HG03469 (cell line): ENCODE data around the gene RGS2.
A peak's percentile ranks its signal among the peaks of the same experiment; 100 is the strongest.

ENCODE experiments used
- ATAC-seq: cut with Tn5 transposase; IDR thresholded peaks from one replicate; pipeline ENCODE4 v1.9.1; 2021; ENCODE audit warnings: mild to moderate bottlenecking, moderate library complexity, moderate number of reproducible peaks; ENCODE audit not compliant: unreplicated experiment

The RGS2 gene

GRCh38 chr1:192795916-192796618 is 12.8 kb upstream of the RGS2 start:
- no peak for ATAC-seq

DNA sequence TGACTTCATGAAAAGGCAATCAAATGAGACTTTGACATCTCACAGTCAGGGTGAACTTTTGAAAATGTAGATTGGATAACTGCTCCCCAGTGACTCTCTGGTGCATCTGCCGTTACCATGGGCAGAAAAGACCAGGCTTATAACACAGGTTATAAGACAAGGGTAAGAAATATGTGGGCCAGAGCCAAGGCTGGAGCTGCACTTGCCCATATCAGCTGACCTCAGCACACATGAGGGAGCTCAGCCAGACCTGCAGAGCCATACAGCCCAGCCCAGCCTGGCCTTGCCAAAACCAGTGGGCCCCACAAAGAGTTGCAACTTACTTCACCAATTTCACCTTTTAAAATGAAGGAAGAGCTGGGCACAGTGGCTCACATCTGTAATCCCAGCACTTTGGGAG is 11.7 kb upstream of the RGS2 start:
- no peak for ATAC-seq

DNA sequence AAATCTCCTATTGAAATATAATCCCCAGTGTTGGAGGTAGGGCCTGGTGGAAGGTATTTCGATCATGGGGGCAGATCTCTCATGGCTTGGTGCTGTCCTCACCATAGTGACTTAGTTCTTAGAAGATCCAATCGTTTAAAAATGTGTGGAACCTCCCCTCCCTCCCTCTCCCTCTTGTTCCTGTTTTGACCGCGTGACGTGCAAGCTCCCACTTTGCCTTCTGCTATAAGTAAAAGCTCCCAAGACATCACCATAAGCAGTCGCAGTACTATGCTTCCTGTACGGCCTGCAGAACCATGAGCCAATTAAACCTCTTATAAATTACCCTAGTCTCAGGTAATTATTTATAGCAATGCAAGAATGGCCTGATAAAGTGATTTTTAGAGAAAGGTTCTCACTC is 10.9 kb upstream of the RGS2 start:
- ATAC-seq = no peak

- ATAC-seq = no peak
These were observed 7.4 kb upstream of the RGS2 start for GRCh38 chr1:192801451-192801850.

GRCh38 chr1:192802406-192802805 is 6.4 kb upstream of the RGS2 start:
- no peak for ATAC-seq

DNA sequence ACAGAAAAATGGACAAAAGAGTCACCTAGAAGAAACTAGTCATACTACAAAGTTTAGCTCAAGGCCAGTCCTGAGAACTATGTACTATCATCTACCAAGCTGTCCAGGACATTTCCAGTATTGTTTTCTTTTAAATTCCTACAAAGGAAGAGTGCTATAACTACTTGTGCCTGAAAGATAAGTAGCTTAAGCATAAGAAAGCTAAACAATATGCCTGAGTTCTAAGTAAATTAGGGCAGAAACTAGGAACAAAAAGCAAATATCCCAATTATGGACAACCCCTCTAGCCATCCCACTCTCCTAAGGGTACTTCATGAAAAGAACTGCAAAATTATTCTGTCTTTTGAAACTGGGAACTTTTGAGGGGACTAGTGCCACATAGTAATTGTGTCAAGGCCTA is 5.3 kb upstream of the RGS2 start:
- no peak for ATAC-seq

GRCh38 chr1:192805832-192806323 is 3.0 kb upstream of the RGS2 start:
- ATAC-seq = peak; percentile 28

- peak; percentile 34 for ATAC-seq
These were observed 1.4 kb upstream of the RGS2 start for GRCh38 chr1:192807211-192808162.

- no peak for ATAC-seq
These were observed 699 bp upstream of the RGS2 start for GRCh38 chr1:192808163-192808517.

GRCh38 chr1:192809307-192810252 is 741 bp downstream of the RGS2 start:
- no peak for ATAC-seq

GRCh38 chr1:192810253-192810880 is 1.5 kb downstream of the RGS2 start:
- peak; percentile 25 for ATAC-seq

DNA sequence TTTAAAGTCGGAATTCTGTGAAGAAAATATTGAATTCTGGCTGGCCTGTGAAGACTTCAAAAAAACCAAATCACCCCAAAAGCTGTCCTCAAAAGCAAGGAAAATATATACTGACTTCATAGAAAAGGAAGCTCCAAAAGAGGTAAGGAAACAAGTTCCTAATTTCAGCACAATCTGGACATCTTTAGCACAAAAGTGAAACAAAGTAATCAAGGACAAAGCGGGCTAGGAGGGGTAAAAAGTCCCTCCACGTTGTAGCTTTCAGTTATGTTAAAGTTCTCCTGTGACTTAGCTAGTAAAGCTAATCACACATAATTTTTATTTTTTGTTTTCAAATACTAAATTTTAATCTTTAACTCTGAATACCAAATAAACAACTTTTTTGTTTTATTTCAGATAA is 2.2 kb downstream of the RGS2 start:
- ATAC-seq = no peak

DNA sequence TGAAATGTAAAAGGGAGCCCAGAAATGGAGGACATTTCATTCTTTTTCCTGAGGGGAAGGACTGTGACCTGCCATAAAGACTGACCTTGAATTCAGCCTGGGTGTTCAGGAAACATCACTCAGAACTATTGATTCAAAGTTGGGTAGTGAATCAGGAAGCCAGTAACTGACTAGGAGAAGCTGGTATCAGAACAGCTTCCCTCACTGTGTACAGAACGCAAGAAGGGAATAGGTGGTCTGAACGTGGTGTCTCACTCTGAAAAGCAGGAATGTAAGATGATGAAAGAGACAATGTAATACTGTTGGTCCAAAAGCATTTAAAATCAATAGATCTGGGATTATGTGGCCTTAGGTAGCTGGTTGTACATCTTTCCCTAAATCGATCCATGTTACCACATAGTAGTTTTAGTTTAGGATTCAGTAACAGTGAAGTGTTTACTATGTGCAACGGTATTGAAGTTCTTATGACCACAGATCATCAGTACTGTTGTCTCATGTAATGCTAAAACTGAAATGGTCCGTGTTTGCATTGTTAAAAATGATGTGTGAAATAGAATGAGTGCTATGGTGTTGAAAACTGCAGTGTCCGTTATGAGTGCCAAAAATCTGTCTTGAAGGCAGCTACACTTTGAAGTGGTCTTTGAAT is 2.9 kb downstream of the RGS2 start:
- no peak for ATAC-seq

DNA sequence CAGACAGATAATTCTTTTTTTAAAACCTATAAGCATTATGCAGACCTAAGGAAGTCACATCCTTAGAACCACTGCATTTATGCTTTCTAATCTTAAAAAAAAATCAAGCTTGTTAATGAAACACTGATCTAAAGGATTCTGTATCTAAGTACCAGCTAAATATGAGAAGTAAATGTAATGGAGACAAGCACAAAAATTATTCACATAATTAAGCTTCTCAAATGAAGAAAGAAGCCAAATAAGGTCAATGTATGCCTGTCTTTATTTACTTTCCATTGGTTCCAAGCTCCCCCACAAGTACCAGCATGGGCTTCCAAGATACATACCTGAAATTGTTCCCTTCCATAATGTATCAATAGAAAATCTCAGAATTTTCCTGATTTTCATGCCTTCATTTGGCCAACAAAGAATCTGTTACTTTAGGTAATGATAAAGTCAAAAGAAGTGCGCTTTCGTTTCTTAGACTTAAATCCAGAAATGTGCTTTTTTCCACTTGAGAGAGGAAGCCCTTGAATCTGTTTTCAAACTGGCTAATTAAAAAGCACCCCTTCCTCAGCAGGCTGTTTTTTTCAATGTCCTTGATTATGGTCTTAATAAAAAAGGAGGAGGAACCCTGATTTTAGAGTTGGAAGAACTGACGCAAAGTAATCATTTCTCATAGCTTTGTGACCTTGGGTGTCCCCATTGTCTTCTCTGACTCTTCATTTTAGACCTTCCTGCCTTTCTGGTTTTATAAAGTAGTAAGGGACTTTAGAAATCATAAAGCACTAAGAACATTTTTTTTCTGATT is 3.8 kb downstream of the RGS2 start:
- no peak for ATAC-seq

- no peak for ATAC-seq
These were observed 6.0 kb downstream of the RGS2 start for GRCh38 chr1:192814805-192815204.

- ATAC-seq = no peak
These were observed 8.4 kb downstream of the RGS2 start for GRCh38 chr1:192817246-192817645.

DNA sequence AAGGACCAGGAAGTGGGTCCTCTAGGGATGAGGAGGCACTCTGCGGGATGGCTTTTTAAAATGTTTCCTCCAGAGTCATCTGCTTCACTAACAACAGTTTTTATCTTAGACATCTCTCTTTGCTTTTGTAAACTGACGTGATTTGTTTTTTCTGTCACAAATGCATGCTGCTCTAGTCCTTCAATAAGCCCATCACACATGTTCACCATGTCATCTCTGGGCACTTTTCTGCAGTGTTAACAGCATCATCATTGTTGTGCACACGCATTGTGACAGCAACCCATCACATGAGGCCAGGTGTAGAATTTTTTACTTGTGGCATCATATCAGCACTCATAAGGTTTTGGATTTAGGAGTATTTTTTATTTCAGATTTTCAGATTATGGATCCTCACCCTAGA is 12.5 kb downstream of the RGS2 start:
- no peak for ATAC-seq

DNA sequence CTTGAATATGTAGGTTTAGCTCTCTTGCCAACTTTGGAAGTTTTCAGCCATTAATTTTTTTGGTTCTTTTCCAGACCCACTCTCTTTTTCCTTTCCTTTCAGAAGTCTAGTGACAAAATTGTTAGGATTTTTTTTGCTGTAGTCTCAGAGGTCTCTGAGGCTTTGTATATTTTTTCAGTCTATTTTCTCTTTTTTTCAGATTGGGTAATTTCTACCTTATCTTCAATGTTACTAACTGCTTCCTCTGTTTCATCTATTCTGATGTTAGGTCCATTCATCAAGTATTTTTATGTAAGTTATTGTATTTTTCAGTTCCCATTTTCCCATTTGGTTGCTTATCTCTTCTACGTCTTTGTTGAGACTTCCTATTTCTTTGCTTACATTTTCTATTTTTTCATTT is 15.7 kb downstream of the RGS2 start:
- ATAC-seq = no peak
